Left kidney (tissue), 8 donors: ENCODE results near the gene UBE2D3. TPM values are rescaled to one million over a fixed set of nuclear protein-coding genes. Genes with fewer than 3 reads are reported as not detected.
A peak's percentile ranks its signal among the peaks of the same experiment; 100 is the strongest.
"Not testable (repeated sequence)": the region's sequence is repeated elsewhere in the genome, so short reads cannot be mapped to it uniquely, and the experiment has no call there.

Source experiments
- DNase-seq: peaks from one replicate; pipeline ENCODE4 v3.0.0-alpha.2; 2013
- long read RNA-seq, 8 donors: transcript quantifications; one replicate each; lab custom pipeline, GENCODE V29; 2026
- polyA plus RNA-seq: library from polyadenylated mRNA; unstranded; fragments of 120-200 nt; gene quantifications from one replicate; pipeline ENCODE4 v1.2.1, GENCODE V29; 2013; ENCODE audit not compliant: insufficient read length

The UBE2D3 gene
- 329 TPM for polyA plus RNA-seq
- long read RNA-seq, donor 1, transcript UBE2D3-210 (8 exons, 3,990 nt): major isoform, 58 of 117 reads
- long read RNA-seq, donor 1, transcript UBE2D3-208 (8 exons, 2,227 nt): minor isoform, 5 of 117 reads
- long read RNA-seq, donor 1, transcript UBE2D3-207 (8 exons, 2,368 nt): minor isoform, 10 of 117 reads
- long read RNA-seq, donor 1, partial matches to known transcripts: 30 of 117 reads
- long read RNA-seq, donor 1, other reads (novel, unspliced or antisense): 6 of 117 reads
- long read RNA-seq, donor 2, transcript UBE2D3-210 (8 exons, 3,990 nt): major isoform, 62 of 93 reads
- long read RNA-seq, donor 2, transcript UBE2D3-208 (8 exons, 2,227 nt): minor isoform, 10 of 93 reads
- long read RNA-seq, donor 2, transcript UBE2D3-207 (8 exons, 2,368 nt): minor isoform, 6 of 93 reads
- long read RNA-seq, donor 2, partial matches to known transcripts: 11 of 93 reads
- long read RNA-seq, donor 2, other reads (novel, unspliced or antisense): 0 of 93 reads
- long read RNA-seq, donor 3, full-length matches to known transcripts: 65 of 87 reads
- long read RNA-seq, donor 3, partial matches to known transcripts: 7 of 87 reads
- long read RNA-seq, donor 3, other reads (novel, unspliced or antisense): 15 of 87 reads
- long read RNA-seq, donor 4, partial matches to known transcripts: 0 of 3 reads
- long read RNA-seq, donor 4, other reads (novel, unspliced or antisense): 0 of 3 reads
- long read RNA-seq, donor 5, transcript UBE2D3-207 (8 exons, 2,368 nt): minor isoform, 11 of 165 reads
- long read RNA-seq, donor 5, transcript UBE2D3-210 (8 exons, 3,990 nt): major isoform, 104 of 165 reads
- long read RNA-seq, donor 5, transcript UBE2D3-208 (8 exons, 2,227 nt): minor isoform, 14 of 165 reads
- long read RNA-seq, donor 5, partial matches to known transcripts: 21 of 165 reads
- long read RNA-seq, donor 5, other reads (novel, unspliced or antisense): 7 of 165 reads
- long read RNA-seq, donor 6, full-length matches to known transcripts: 70 of 95 reads
- long read RNA-seq, donor 6, partial matches to known transcripts: 20 of 95 reads
- long read RNA-seq, donor 6, other reads (novel, unspliced or antisense): 5 of 95 reads
- long read RNA-seq, donor 7, full-length matches to known transcripts: 133 of 350 reads
- long read RNA-seq, donor 7, partial matches to known transcripts: 89 of 350 reads
- long read RNA-seq, donor 7, other reads (novel, unspliced or antisense): 128 of 350 reads
- long read RNA-seq, donor 8, transcript UBE2D3-210 (8 exons, 3,990 nt): major isoform, 26 of 92 reads
- long read RNA-seq, donor 8, partial matches to known transcripts: 9 of 92 reads
- long read RNA-seq, donor 8, other reads (novel, unspliced or antisense): 51 of 92 reads

GRCh38 chr4:102826890-102827673 lies at the start of gene UBE2D3:
Gene UBE2D3 (minus strand): TSS chr4:102827551. CDS start chr4:102826508, 1,043 bp downstream.
- DNase-seq: peak; percentile 91

GRCh38 chr4:102871772-102872171 lies 44.4 kb upstream of the UBE2D3 start:
- no peak for DNase-seq

- peak; percentile 15 for DNase-seq
Observed at GRCh38 chr4:102869569-102870197, 42.3 kb upstream of the UBE2D3 start.

- DNase-seq: peak; percentile 91
Observed at GRCh38 chr4:102868781-102869568, 41.6 kb upstream of the UBE2D3 start, which contains the start of gene CISD2. Gene CISD2 (plus strand): TSS chr4:102868992. CDS start chr4:102869085, 93 bp downstream.

- no peak for DNase-seq
Observed at GRCh38 chr4:102868153-102868780, 40.9 kb upstream of the UBE2D3 start.

GRCh38 chr4:102867278-102868152 lies 40.2 kb upstream of the UBE2D3 start:
- no peak for DNase-seq

GRCh38 chr4:102865327-102865726 lies 38.0 kb upstream of the UBE2D3 start:
- not testable (repeated sequence) for DNase-seq

GRCh38 chr4:102862747-102863146 lies 35.4 kb upstream of the UBE2D3 start:
- DNase-seq: no peak

GRCh38 chr4:102862016-102862415 lies 34.7 kb upstream of the UBE2D3 start:
- DNase-seq: no peak

- DNase-seq: no peak
Observed at GRCh38 chr4:102860611-102861324, 33.4 kb upstream of the UBE2D3 start.

- no peak for DNase-seq
Observed at GRCh38 chr4:102858828-102859464, 31.6 kb upstream of the UBE2D3 start.

- no peak for DNase-seq
Observed at GRCh38 chr4:102850370-102850769, 23.0 kb upstream of the UBE2D3 start.

GRCh38 chr4:102849579-102850104 lies 22.3 kb upstream of the UBE2D3 start:
- DNase-seq: no peak

GRCh38 chr4:102847687-102848086 lies 20.3 kb upstream of the UBE2D3 start:
- no peak for DNase-seq

GRCh38 chr4:102843938-102844337 lies 16.6 kb upstream of the UBE2D3 start:
- no peak for DNase-seq

GRCh38 chr4:102843273-102843672 lies 15.9 kb upstream of the UBE2D3 start:
- DNase-seq: no peak

- no peak for DNase-seq
Observed at GRCh38 chr4:102842367-102842766, 15.0 kb upstream of the UBE2D3 start.
